Measurements from ENCODE around the gene DCAF15.

GRCh38 chr19:13902993-13903555, 49.2 kb upstream of the DCAF15 start:
- TF ChIP-seq EZH2 (IDR thresholded peaks at IDR 0.05; ENCODE audit: borderline replicate concordance, low read length) (no peak), CTCF (conservative IDR thresholded peaks at IDR 0.05 in 1 of 2, IDR thresholded peaks at IDR 0.05 in 1 of 2; ENCODE audit: extremely low read depth in 1 of 2, insufficient read depth in 1 of 2, low read depth in 1 of 2, low read length in 2 of 2) (peak in 1 of 2 donors; percentile 13)

Measured in mammary epithelial cell (primary cell).